HTR-8/SVneo (cell line): Measurements from ENCODE around the gene ETNK2.
A peak's percentile ranks its signal among the peaks of the same experiment; 100 is the strongest.

ENCODE experiments used
- DNase-seq: peaks from one replicate; pipeline ENCODE4 v3.0.0; 2011; ENCODE audit warnings: low spot score, mixed read lengths; ENCODE audit not compliant: insufficient read length
- FAIRE-seq: peaks from 2 replicates; lab custom pipeline; 2011; peaks lifted over from hg19 to GRCh38; lab: Jason Lieb, UNC

ETNK2 gene

GRCh38 chr1:204149635-204150565, 1.9 kb downstream of the ETNK2 start:
- DNase-seq = no peak
- FAIRE-seq = peak; percentile 46

GRCh38 chr1:204149107-204149506, 2.7 kb downstream of the ETNK2 start:
- no peak for FAIRE-seq
- no peak for DNase-seq

- no peak for DNase-seq
Measured at GRCh38 chr1:204147406-204148383, 4.1 kb downstream of the ETNK2 start.

GRCh38 chr1:204146965-204147364, 4.9 kb downstream of the ETNK2 start:
- FAIRE-seq (no peak), DNase-seq (no peak)

More at GRCh38 chr1:204147406-204148383, 4.1 kb downstream of the ETNK2 start:
- FAIRE-seq = no peak

- DNase-seq = no peak
- no peak for FAIRE-seq
Measured at GRCh38 chr1:204146309-204146708, 5.5 kb downstream of the ETNK2 start.

GRCh38 chr1:204145033-204145504, 6.8 kb downstream of the ETNK2 start:
- DNase-seq = no peak

GRCh38 chr1:204143276-204144041, 8.4 kb downstream of the ETNK2 start:
- FAIRE-seq (no peak), DNase-seq (no peak)

More at GRCh38 chr1:204145033-204145504, 6.8 kb downstream of the ETNK2 start:
- no peak for FAIRE-seq

GRCh38 chr1:204142032-204142974, 9.5 kb downstream of the ETNK2 start:
- DNase-seq (no peak), FAIRE-seq (no peak)

GRCh38 chr1:204141131-204141530, 10.7 kb downstream of the ETNK2 start:
- no peak for FAIRE-seq
- DNase-seq = no peak

- FAIRE-seq (no peak), DNase-seq (no peak)
Measured at GRCh38 chr1:204139952-204140351, 11.9 kb downstream of the ETNK2 start.

GRCh38 chr1:204139088-204139487, 12.8 kb downstream of the ETNK2 start:
- DNase-seq = no peak
- FAIRE-seq = no peak

- DNase-seq (no peak), FAIRE-seq (no peak)
Measured at GRCh38 chr1:204136814-204137213, 15.0 kb downstream of the ETNK2 start.

- DNase-seq (no peak), FAIRE-seq (no peak)
Measured at GRCh38 chr1:204134103-204134502, 17.7 kb downstream of the ETNK2 start.

GRCh38 chr1:204132718-204133117, 19.1 kb downstream of the ETNK2 start:
- FAIRE-seq = no peak
- no peak for DNase-seq

- FAIRE-seq (no peak), DNase-seq (no peak)
Measured at GRCh38 chr1:204131978-204132377, 19.9 kb downstream of the ETNK2 start.

- DNase-seq (peak; percentile 87), FAIRE-seq (peak; percentile 75)
Measured at GRCh38 chr1:204130981-204131892, 20.6 kb downstream of the ETNK2 start.

- no peak for FAIRE-seq
- no peak for DNase-seq
Measured at GRCh38 chr1:204130178-204130577, 21.7 kb downstream of the ETNK2 start.
